Pancreas (tissue), 10 donors: Measurements from ENCODE around the gene INHA. TPM values are rescaled to one million over a fixed set of nuclear protein-coding genes. Genes with fewer than 3 reads are reported as not detected.

ENCODE experiments used
- ATAC-seq, 4 donors: fragments of 200-7000 bp; cut with Tn5 transposase; one replicate each; pipeline versions ENCODE4 v1.8.0 to v1.9.1; 2020; ENCODE audit warnings: mild to moderate bottlenecking in 4 of 4, moderate library complexity in 4 of 4
- DNase-seq, 6 donors: peaks; one replicate each; pipeline ENCODE4 v3.0.0-alpha.2; 2020
- FAIRE-seq: peaks from 2 replicates; lab custom pipeline; 2012; peaks lifted over from hg19 to GRCh38; lab: Jason Lieb, UNC
- H3K27ac ChIP-seq, 4 donors: fragments of 200-600 bp; sonication (generic); 1 replicate in 3 of 4; 2 replicates in 1 of 4; pipeline versions ENCODE4 v1.5.0 to v1.8.0; 2020
- H3K27me3 ChIP-seq, 4 donors: fragments of 200-600 bp; one replicate each; pipeline ENCODE4 v1.8.0; 2021
- H3K36me3 ChIP-seq, 3 donors: fragments of 200-600 bp; sonication (generic) in 1 of 3; one replicate each; pipeline versions ENCODE4 v1.5.0 to v1.8.0; 2020 to 2021
- H3K4me1 ChIP-seq, 3 donors: fragments of 200-600 bp; one replicate each; pipeline ENCODE4 v1.8.0; 2021
- H3K4me3 ChIP-seq, 4 donors: fragments of 200-600 bp; sonication (generic) in 2 of 4; one replicate each; pipeline versions ENCODE4 v1.5.0 to v1.8.0; 2020 to 2021
- H3K9me3 ChIP-seq, 4 donors: fragments of 200-600 bp; one replicate each; pipeline ENCODE4 v1.8.0; 2021
- WGBS, 2 donors: extraction: QIAGEN DNeasy Blood & Tissue Kit; methylation state at CpG; one replicate each; pipeline ENCODE4 v1.1.7; 2013; 5-methylcytosine and 5-hydroxymethylcytosine counted together
- intact Hi-C, 3 donors: fragments of 100-400 bp; cut with DNase I; formaldehyde crosslinking; loops; one replicate each; pipeline versions ENCODE4 v1.11.1 to v1.14.2; 2022
- polyA plus RNA-seq, 2 donors: library from polyadenylated mRNA; stranded (reverse); fragments of 200-250 nt; gene quantifications; one replicate each; pipeline ENCODE4 v1.2.3, GENCODE V29; 2013
- total RNA-seq, 6 donors: library from RNA; stranded (reverse); fragmentation: NEBNext Ultra II Directional in 4 of 6; extraction: Animal tissue kit (Norgen Biotek cat#: 25700) in 4 of 6; gene quantifications; one replicate each; pipeline versions ENCODE4 v1.2.1 to v1.2.4, GENCODE V29; 2021 to 2023
- TF ChIP-seq, protein P1 (sequence below), 4 donors: fragments of 200-600 bp; sonication (generic) in 3 of 4; IDR thresholded peaks; one replicate each; pipeline versions ENCODE4 v1.5.0 to v1.8.0; 2021; ENCODE audit warnings: antibody characterized with exemption in 4 of 4
- donor health status: healthy with polysubstance abuse.
- donor health status: DM: no; HTN: no; CAD: no; lungs with moderate emphysema.
- donor health status: DM: no; HTN: no; CAD: no.
- donor health status: control.
- donor health status: control.
- donor health status: Bipolar disorder and iron deficiency.
- donor health status: DM: yes; HTN: yes; CAD: no.
- donor health status: DM: no; HTN: no; CAD: no.
- donor health status: DM: no; HTN: no; CAD: no.
- donor health status: DM: yes; HTN: yes; CAD: no.

The INHA gene
- total and polyA plus RNA-seq, 8 donors = 0.94 to 8.9 (median 3.9) TPM

DNA sequence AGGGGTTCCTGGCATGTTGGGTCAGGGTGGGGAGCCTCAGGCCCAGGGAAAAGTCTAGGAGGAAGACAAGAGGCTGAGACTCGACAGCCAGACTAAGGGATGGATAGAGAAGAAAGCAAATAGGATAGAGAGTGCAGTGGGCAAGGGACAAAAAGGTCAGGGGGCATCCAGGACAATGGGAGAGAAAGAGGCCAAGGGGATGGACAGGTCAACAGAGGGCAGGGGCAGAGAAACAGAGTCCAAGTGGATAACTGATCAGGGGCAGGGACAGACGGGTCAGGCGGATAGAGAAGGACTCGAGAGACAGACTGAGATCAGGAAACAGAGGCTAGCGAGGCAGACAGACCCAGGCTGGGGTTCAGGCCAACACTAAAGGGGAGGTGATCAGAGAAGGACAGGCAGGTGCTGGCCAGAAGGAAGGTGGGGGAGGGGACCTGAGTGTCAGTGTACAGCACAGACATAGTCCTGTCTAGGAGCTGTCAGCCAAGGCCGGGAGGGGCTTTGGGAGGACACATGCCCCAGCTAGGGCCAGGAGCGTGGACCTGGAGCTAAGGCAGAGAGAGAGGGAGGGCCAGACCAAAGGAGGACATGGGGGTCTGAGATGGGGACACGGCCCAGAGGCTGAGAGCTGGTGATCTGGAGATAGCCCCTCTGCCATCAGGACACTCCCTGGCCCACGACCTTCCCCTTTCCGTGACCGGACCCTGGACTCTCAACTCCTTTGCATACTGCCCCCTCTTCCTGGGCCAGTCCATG, 45.6 kb upstream of the INHA start:
- ATAC-seq (no peak), FAIRE-seq (no peak), DNase-seq (peak in 1 of 6 donors; percentile 60)
- Histone ChIP-seq H3K4me1 (no peaks in the 10 kb centered on the region), H3K27ac (no peak overlapping the region), H3K36me3 (no peaks in the 10 kb centered on the region), H3K9me3 (no peaks in the 10 kb centered on the region), H3K4me3 (no peak overlapping the region), H3K27me3 (peaks cover 0 to 35% (median 0%) of the 10 kb centered on the region in 4 donors)
- intact Hi-C loops = loop anchor here in 2 of 3 donors (5.0 kb wide), 2 partner anchors 49 to 119 kb away; no protein-coding TSS in a partner anchor
- WGBS, 2 donors = 48 to 49% methylated on average over 9 to 11 of the region's 11 CpGs
- TF ChIP-seq, protein P1, sequence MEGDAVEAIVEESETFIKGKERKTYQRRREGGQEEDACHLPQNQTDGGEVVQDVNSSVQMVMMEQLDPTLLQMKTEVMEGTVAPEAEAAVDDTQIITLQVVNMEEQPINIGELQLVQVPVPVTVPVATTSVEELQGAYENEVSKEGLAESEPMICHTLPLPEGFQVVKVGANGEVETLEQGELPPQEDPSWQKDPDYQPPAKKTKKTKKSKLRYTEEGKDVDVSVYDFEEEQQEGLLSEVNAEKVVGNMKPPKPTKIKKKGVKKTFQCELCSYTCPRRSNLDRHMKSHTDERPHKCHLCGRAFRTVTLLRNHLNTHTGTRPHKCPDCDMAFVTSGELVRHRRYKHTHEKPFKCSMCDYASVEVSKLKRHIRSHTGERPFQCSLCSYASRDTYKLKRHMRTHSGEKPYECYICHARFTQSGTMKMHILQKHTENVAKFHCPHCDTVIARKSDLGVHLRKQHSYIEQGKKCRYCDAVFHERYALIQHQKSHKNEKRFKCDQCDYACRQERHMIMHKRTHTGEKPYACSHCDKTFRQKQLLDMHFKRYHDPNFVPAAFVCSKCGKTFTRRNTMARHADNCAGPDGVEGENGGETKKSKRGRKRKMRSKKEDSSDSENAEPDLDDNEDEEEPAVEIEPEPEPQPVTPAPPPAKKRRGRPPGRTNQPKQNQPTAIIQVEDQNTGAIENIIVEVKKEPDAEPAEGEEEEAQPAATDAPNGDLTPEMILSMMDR (IDR thresholded peaks at IDR 0.05) = no peak

- ATAC-seq (peak; percentile 41 to 77 (median 66)), FAIRE-seq (no peak), DNase-seq (peak in 4 of 6 donors; percentile 29 to 78 (median 52))
- peaks cover 0 to 35% (median 0%) of the 10 kb centered on the region in 4 donors for H3K27me3 ChIP-seq
- no peaks in the 10 kb centered on the region for H3K36me3 ChIP-seq
- H3K27ac ChIP-seq = no peak overlapping the region
- intact Hi-C loops = loop anchor here in 2 of 3 donors (5.0 kb wide), 2 partner anchors 50 to 120 kb away; no protein-coding TSS in a partner anchor
- no peaks in the 10 kb centered on the region for H3K9me3 ChIP-seq
- WGBS, 2 donors = 13 to 15% methylated on average over 6 of the region's 6 CpGs
- no peak overlapping the region for H3K4me3 ChIP-seq
- TF ChIP-seq, protein P1 (IDR thresholded peaks at IDR 0.05) = no peak
- no peaks in the 10 kb centered on the region for H3K4me1 ChIP-seq
Measured at GRCh38 chr2:219527076-219527394, 45.1 kb upstream of the INHA start.

- no peak overlapping the region for H3K4me3 ChIP-seq
- H3K9me3 ChIP-seq = no peaks in the 10 kb centered on the region
- FAIRE-seq (no peak), DNase-seq (no peak), ATAC-seq (no peak)
- H3K27ac ChIP-seq = no peak overlapping the region
- no peaks in the 10 kb centered on the region for H3K4me1 ChIP-seq
- TF ChIP-seq, protein P1 (IDR thresholded peaks at IDR 0.05) = no peak
- H3K27me3 ChIP-seq = peaks cover 0 to 35% (median 0%) of the 10 kb centered on the region in 4 donors
- H3K36me3 ChIP-seq = no peaks in the 10 kb centered on the region
- intact Hi-C loops = loop anchor here in 2 of 3 donors (5.0 kb wide), 2 partner anchors 50 to 120 kb away; no protein-coding TSS in a partner anchor
- 27 to 44% methylated on average over 5 of the region's 5 CpGs for WGBS, 2 donors
Measured at GRCh38 chr2:219527472-219527871, 44.6 kb upstream of the INHA start.

DNA sequence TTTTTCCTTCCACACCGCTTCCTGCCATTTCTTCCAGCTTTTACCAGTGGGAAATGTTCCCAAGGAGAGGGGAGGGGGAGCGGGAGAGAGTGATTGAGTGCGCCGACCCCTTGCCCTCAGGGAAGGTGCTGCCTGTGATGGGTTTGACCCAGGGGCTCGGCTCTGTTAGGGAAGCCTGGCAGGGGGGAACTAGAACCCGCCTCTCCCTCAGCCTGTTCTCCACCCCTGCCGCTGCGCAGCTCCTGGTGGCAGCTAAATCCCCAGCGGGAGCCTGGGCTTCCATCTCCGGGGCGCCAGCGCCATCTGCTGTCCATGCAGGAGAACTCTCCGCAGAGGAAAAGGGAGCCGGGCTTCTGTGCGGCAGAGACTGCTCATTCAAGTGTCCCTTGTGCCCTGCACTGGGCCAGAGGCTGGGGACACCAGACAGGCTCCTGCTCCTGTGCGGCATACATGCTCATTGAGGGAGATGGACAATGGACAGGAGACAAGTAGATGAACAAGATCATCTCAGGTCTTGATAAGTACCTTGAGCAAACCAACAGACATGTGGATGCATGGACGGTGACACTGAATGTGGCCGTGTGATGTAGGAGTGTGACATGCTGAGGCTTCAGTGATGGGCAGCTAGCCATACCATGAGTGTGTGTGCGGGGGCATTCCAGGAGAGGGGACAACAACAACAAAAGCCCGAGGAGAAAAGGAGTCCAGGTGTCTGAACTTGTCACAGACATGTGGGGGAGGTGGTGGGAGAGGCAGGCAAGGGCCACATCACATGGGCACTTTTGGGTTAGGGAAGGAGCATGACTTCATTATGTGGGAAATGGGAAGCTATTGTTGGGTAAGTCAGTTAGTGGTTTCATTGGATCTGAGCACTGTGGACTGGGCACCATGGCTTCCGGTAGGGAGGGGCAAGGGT, 41.8 kb upstream of the INHA start:
- 13 to 18% methylated on average over 20 to 21 of the region's 21 CpGs for WGBS, 2 donors
- H3K4me3 ChIP-seq = no peak overlapping the region
- H3K27ac ChIP-seq = no peak overlapping the region
- FAIRE-seq = no peak
- intact Hi-C loops = loop anchor here in 2 of 3 donors (5.0 to 10.0 kb wide), 3 partner anchors 63 to 114 kb away; no protein-coding TSS in a partner anchor
- TF ChIP-seq, protein P1 (IDR thresholded peaks at IDR 0.05) = peak; percentile 93 to 99 (median 95)
- H3K27me3 ChIP-seq = peaks cover 0 to 17% (median 0%) of the 10 kb centered on the region in 4 donors
- peak; percentile 94 to 98 (median 95) for ATAC-seq
- peak; percentile 77 to 97 (median 89) for DNase-seq
- no peaks in the 10 kb centered on the region for H3K4me1 ChIP-seq
- H3K36me3 ChIP-seq = no peaks in the 10 kb centered on the region
- H3K9me3 ChIP-seq = no peaks in the 10 kb centered on the region
